DMS114 treated with DMSO at 0.1 percent for 48 hours (cell line): ENCODE data around the gene NRXN3.

ENCODE experiments used
- DNase-seq: peaks from one replicate; lab custom pipeline; 2025; ENCODE audit not compliant: unreplicated experiment; lab: John Stamatoyannopoulos, UW

NRXN3 gene

DNA sequence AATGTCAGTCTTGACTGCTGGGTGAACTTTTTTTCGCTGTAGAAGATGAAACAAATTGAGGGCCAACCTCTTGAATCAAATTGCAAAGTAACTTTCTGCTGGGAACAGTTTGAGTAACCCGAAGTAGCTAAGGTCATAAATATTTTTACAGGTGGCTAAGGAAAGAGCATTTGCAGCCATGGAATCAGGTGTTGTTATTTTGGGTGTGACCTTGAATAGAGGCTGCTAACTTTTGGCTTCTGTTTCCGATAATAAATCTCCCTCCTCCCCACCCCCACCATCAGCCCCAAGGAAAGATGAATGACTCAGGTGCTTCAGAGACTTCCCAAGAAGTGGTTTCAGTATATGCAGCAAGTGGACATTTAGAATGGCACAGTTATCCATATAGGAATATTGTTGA, 1469.4 kb downstream of the NRXN3 start:
- DNase-seq: no peak

DNA sequence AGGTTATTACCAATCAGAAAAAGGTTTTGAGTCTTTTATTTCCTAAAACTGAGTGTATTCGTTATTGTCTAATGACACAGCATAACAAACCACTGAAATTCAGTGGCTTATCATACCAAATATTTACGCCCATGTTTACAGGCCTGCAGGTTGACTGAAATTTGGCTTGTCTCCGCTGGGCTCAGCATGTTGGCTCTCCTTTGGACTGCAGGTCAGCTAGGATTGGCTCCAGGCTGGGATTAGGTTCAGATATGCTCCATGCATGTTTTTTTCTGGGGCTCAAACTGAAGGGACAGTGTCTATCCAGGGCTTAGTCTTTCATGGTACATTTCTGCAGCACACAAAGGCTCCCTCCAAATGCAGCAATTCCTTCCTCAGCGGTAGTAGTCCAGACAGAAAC, 1471.2 kb downstream of the NRXN3 start:
- DNase-seq: no peak

DNA sequence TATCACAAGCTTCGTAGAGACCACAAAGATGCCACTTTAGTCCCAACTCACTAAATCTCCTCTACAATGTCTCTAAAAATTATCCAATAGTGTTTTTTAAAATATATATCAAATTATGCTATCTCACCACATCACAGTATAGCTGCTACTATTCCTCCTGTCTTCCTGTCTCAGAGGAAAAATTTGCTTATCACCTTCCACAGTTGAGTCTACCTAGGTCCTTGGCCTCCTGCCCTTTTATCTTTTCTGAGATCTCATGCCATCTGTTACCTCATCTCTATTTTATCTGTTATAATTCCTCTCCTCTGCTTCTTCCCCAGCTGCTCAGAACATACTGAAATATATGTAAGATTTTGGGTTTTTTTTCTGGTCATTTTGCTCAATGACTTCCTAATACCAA, 1473.0 kb downstream of the NRXN3 start:
- no peak for DNase-seq

DNA sequence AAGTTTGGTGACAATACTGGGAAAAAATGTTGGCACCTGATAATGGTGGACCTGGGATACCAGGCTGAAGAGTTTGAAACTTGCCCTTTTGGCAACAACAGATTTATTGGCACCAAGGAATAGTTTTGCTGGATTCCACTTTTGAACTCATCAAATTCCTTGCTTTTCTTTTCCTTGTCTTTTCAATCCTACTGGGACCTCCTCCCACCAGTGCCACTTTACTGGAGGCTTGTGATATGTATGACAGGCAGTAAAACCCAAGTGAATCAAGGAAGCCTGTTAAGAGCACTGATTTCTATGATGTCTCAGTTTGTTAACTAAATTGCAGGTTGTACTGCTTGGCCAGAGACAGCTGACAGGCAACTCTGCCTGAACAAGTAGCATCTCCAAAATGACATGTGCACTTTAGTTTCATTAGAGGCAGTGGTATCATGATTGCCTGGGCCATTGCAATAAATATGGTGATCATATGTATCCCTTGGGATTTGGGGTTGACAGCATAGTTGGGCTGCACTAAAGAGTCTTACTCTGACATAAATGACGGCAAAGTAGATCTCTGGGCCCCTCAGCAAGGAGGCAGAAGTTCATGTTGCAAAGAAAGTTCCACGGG, 1475.7 kb downstream of the NRXN3 start:
- DNase-seq: no peak

DNA sequence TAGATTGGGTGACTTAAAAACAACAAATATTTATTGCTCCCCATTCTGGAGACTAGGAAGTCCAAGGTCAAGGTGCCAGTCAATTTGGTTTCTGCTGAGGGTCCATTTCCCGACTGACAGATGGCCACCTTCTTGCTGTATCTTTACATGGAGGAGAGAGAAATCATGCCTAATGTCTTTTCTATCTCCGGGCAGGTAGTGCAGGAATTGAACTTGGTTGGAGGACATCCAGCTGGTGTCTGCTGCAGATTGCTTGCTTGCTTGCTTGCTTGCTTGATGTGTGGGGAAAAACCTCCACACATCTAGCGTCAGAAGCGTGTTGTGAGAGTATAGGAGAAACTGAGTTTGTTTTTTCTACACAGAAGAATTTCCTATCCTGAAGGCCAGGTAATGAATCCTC, 1479.7 kb downstream of the NRXN3 start:
- no peak for DNase-seq

DNA sequence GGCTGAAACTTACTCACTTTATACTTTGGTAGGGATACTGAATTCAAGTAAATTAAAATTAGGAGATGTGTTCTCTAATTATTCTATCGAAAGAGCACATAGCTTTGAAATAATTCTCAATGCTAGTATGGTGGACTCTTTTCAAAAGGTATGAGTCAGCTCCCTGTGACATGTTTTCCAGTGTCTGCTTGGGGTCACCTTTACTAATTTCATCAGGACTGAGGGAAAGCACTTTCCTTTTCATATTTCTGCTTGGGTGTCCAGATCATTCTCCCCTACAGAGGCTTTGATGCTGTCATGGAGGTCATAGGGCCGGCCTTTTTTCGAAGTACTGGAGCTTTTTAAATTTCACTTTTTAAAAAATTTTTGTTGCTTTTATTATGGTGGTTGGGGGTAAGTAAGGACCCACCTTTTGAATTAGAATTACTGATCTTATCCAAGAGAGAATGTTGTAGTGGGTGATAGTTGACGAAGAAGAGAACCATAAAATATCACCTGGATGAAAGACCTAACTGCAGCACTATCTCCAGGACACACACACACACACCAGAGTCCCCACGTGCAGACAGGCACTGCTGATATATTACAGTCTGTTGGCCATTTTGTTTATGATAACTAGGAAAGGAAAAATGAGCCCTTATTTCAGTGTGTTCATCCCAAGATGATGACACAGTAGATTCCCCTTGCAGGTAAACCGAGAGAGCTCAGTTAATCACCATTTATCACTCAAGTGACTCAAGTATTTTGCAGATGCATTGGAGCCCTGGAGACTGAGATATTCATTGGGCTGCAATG, 1482.5 kb downstream of the NRXN3 start:
- DNase-seq: no peak

DNA sequence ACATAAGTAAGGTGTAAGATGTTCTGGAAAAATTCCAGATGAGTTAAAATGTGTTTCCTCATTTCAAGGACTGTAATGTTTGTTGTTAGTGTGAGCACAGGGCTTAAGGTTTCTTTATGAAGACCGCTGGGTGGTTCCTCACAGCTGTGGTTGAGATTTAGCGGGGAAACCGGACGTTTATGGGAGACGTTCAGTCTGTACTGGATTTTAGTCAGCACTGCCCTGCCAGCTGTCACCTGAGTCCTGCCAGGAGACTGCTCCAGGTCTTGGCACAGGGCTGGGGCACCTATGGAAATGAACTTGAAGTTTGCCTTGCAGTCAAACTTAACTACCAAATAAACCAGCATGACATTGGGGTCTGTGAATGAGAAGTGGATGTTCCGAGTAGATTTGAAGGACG, 1485.9 kb downstream of the NRXN3 start:
- DNase-seq: no peak

DNA sequence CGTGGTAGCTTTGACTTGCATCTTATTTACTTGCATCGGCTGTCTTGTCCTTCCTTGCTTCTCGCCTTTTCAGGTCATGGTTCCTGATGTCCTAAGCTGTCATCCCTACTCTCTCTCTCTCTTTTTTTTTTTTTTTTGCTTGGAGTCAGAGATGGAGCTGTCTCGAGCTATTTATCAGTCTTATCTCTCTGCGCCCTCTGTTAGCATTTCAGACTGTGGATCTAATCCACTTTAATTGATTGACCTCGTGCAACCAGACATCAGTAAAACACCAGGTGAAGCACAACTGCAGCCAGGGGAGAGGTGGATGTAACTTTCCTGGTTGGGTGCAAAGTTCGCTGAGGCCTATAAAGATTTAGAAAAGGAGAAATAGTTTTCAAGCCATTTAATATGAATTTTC, 1486.3 kb downstream of the NRXN3 start:
- no peak for DNase-seq

DNA sequence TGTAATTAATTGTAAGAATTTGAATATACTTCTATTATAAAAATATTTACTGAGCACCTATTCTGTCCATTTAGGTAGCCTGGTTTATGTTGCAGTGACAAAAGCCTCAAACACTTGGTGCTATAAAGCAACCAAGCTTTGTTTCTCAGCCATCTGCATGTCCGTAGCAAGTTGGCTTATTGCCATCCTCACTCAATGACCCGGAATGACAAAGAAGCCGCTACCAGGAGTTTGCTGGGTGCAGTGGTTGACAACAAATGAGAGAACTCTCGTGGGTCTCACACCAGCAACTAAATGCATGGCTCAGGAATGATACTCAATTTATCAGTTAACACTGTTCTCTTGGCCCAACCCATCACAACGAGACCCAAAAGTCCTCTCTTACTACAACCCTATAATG, 1488.0 kb downstream of the NRXN3 start:
- DNase-seq: no peak

- no peak for DNase-seq
Measured at GRCh38 chr14:79658769-79659168, 1488.6 kb downstream of the NRXN3 start.

DNA sequence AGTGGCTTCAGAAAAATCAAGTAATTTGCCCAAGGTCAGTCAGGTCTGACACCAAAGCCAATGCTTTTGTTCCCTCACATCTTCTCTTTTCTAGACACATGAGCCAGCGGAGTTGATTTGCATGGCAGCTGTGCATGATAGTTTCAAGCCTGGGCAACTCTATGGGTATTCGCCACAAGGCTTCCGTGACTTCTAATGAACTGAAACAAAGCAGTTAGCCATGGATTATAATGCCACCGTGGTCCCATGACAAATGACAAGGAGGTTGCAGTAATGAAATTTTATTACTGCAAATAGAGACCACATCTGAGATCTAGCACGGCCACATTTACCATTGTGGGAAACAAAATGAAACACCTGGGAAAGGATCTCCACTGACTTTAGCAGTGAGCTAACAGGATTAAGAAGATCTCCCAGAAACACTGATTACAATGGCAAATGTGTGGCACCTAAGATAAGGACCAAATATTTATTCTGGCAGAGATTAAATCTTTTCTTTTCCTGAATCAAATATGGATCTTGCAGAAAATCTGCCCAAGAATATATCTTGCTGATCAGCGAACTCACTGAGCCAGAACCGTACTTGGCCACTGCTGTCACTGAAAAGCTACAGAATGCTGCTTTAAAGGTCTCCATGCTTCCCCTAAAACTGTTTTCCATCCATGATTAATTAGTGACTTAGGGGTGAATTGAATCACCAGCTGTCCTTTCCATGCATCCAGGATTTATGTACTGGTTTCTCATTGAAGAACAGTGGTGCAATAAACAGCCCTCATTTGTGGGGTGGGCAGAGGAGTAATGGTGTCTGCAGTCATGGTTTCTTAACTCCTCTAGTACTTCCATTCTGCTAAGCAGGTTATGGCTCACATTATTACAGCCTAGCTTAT, 1490.1 kb downstream of the NRXN3 start:
- no peak for DNase-seq

GRCh38 chr14:79661752-79662151, 1491.6 kb downstream of the NRXN3 start:
- no peak for DNase-seq

- DNase-seq: no peak
Measured at GRCh38 chr14:79663453-79663852, 1493.3 kb downstream of the NRXN3 start.

- no peak for DNase-seq
Measured at GRCh38 chr14:79665556-79665955, 1495.4 kb downstream of the NRXN3 start.

DNA sequence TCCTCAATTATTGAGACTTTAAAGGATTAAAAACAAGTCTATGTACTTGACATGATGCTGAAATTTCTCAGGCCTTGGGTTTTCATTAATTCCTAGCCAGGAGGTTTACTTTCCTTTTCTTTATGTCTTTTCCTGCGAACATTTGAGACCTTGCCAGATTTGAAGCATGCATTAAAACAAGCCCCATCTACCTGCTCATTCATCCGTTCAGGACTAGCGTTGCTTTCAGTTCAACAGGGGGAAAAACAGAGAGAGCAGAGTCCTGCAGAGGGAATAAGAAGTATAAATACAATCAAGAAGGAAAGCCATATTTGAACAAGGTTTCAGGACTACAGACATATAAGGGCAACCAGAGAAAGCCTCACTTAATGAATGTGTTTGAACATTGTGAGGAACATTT, 1498.8 kb downstream of the NRXN3 start:
- DNase-seq: no peak

- no peak for DNase-seq
Measured at GRCh38 chr14:79670811-79671210, 1500.6 kb downstream of the NRXN3 start.

- no peak for DNase-seq
Measured at GRCh38 chr14:79680087-79680486, 1509.9 kb downstream of the NRXN3 start.

DNA sequence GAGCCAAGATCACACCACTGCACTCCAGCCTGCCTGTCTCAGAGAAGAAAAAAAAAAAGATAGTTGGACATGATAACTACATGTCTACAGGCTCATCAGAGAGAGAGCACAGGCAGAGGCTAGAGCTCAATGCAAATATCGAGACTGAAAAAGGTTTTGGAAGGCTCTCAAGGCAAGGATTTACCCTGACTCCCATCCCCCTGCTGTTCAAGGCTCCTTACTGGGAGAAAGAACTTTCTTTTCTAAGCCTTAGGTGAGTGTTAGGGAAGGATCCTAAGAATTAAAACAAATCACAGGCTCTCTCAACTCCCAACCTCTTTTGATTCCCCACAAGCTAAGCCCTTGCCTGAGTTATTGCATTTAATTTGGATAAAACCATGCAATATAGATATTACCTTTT, 1516.0 kb downstream of the NRXN3 start:
- DNase-seq: no peak

DNA sequence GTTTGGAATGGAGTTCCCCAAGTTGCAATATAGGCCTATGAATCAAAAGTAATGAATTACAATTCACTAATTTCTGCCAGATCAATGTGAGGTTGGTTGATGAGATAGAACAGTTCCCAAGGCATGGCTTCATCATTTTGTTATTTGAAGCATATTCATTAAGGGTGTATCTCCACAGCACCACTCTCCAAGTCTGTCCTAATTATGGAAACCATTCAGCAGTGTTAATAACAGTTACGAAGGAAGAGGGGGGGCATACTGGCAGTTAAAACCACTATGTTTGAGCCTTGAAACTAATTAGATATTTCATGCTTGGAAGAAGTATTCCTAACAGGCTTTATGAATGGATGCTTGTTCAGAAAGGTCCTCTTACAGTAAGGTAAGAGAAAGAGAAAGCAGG, 1520.8 kb downstream of the NRXN3 start:
- DNase-seq: no peak

DNA sequence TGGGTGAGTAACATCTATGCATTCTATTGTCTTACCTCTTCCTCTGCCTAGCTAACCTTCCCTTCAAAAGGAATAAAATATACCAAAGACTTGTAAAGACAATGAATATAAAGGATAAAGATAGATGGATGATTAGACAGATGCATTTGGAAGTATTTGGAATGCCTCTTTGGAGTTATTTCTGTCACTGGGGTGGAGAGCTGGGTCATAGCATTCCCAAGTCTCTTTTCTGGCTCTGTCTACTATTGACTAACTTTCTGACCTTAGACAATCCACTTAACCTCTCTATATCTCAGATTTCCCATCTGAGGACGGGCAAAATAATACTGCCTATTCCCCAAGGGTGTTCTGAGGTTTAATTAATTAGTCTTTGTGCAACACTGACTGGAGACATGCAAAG, 1523.8 kb downstream of the NRXN3 start:
- DNase-seq: no peak

DNA sequence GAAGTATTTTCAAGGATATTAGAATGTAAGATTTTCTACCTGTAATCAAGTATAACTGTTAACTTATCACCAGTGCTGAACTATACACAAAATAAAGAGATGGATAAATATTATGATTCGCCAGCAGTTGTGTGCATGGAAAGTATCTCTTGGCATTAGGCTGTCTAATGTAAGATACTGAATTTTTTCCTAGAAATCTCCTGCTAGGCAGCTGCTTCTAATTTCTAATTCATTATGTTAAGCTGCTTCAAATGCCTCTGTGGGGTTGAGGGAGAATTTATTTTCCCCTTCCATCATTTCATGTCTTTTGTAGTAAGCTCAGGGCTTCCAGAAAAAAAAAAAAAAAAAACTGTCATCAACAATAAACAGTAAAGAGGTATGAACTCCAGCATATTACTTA, 1525.1 kb downstream of the NRXN3 start:
- no peak for DNase-seq

- no peak for DNase-seq
Measured at GRCh38 chr14:79698298-79698711, 1528.1 kb downstream of the NRXN3 start.
